ENCODE data around the gene TMEM43. TPM values are rescaled to one million over a fixed set of nuclear protein-coding genes. Genes with fewer than 3 reads are reported as not detected.
A peak's percentile ranks its signal among the peaks of the same experiment; 100 is the strongest.

TMEM43 gene
- polyA plus RNA-seq, 3 donors: 53.2 to 57.6 (median 56.8) TPM

GRCh38 chr3:14172496-14172895 lies 47.6 kb downstream of the TMEM43 start:
- no peak for DNase-seq

- no peak for DNase-seq
These were observed 49.6 kb downstream of the TMEM43 start for GRCh38 chr3:14174483-14174882.

- DNase-seq: no peak
These were observed 50.7 kb downstream of the TMEM43 start for GRCh38 chr3:14175383-14176037.

GRCh38 chr3:14177580-14178246 lies 52.9 kb downstream of the TMEM43 start:
- DNase-seq: peak; percentile 4

GRCh38 chr3:14178247-14179113 lies 53.6 kb downstream of the TMEM43 start, which contains the start of the genes LSM3 and XPC:
Gene LSM3 (plus strand): TSS chr3:14178817. CDS start chr3:14178861, 44 bp downstream.
Gene XPC (minus strand): TSS chr3:14178601. CDS start chr3:14178568, 33 bp downstream.
- peak; percentile 98 for DNase-seq

- no peak for DNase-seq
These were observed 54.2 kb downstream of the TMEM43 start for GRCh38 chr3:14179114-14179465.

- no peak for DNase-seq
These were observed 54.9 kb downstream of the TMEM43 start for GRCh38 chr3:14179795-14180194.

- DNase-seq: no peak
These were observed 56.4 kb downstream of the TMEM43 start for GRCh38 chr3:14181253-14181652.

GRCh38 chr3:14183015-14183577 lies 58.2 kb downstream of the TMEM43 start:
- no peak for DNase-seq

- no peak for DNase-seq
These were observed 62.1 kb downstream of the TMEM43 start for GRCh38 chr3:14186854-14187458.

- no peak for DNase-seq
These were observed 63.3 kb downstream of the TMEM43 start for GRCh38 chr3:14188041-14188754.

Other genes with a start within 250 kb of the TMEM43 start
- under 1 TPM in 1 of 3 donors, not detected in 2; 0.07 TPM for gene WNT7A, start 245.0 kb upstream of the TMEM43 start, polyA plus RNA-seq (ENCODE audit: insufficient read length in 3 of 3)
- 10 to 100 TPM; 17.9 to 19.9 (median 18.7) TPM for gene CHCHD4, start 182 bp upstream of the TMEM43 start, polyA plus RNA-seq (ENCODE audit: insufficient read length in 3 of 3)
- gene XPC, start 53.5 kb downstream of the TMEM43 start, polyA plus RNA-seq (ENCODE audit: insufficient read length in 3 of 3): 10 to 100 TPM; 38.0 to 53.7 (median 52.2) TPM
- 10 to 100 TPM; 15.6 to 17.7 (median 15.9) TPM for gene LSM3, start 53.8 kb downstream of the TMEM43 start, polyA plus RNA-seq (ENCODE audit: insufficient read length in 3 of 3)